Hematopoietic multipotent progenitor cell treated with erythropoietin and hydrocortisone succinate and interleukin-3 and kit ligand, for 17 days (in vitro differentiated cells): Measurements from ENCODE around the gene OR13C9.
"Not testable (repeated sequence)": the region's sequence is repeated elsewhere in the genome, so short reads cannot be mapped to it uniquely, and the experiment has no call there.

Experiments
- DNase-seq: peaks from one replicate; pipeline ENCODE4 v3.0.0-alpha.2; 2015; ENCODE audit warnings: low spot score

The OR13C9 gene, protein sequence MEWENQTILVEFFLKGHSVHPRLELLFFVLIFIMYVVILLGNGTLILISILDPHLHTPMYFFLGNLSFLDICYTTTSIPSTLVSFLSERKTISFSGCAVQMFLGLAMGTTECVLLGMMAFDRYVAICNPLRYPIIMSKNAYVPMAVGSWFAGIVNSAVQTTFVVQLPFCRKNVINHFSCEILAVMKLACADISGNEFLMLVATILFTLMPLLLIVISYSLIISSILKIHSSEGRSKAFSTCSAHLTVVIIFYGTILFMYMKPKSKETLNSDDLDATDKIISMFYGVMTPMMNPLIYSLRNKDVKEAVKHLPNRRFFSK

DNA sequence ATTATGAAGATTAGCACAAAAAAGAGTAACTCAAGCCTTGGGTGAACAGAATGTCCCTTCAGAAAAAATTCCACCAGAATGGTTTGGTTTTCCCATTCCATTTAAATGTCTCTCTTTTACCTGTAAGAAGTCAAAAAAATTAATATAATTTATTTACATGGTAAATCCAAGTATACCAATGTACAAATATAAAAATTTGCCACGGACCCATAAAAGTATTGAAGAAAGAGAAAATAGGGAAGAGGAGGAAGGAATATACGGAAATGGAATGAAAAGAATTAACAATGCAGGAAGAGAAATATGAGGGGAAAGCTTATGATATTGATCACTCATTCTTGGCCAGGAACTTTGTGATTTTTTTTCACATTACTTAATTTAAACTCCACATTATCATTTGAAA lies at the start of gene OR13C9:
Gene OR13C9 (minus strand): TSS at position 101 of the 400 bp plus-strand sequence. CDS start 0 bp downstream, at position 101.
- no peak for DNase-seq

DNA sequence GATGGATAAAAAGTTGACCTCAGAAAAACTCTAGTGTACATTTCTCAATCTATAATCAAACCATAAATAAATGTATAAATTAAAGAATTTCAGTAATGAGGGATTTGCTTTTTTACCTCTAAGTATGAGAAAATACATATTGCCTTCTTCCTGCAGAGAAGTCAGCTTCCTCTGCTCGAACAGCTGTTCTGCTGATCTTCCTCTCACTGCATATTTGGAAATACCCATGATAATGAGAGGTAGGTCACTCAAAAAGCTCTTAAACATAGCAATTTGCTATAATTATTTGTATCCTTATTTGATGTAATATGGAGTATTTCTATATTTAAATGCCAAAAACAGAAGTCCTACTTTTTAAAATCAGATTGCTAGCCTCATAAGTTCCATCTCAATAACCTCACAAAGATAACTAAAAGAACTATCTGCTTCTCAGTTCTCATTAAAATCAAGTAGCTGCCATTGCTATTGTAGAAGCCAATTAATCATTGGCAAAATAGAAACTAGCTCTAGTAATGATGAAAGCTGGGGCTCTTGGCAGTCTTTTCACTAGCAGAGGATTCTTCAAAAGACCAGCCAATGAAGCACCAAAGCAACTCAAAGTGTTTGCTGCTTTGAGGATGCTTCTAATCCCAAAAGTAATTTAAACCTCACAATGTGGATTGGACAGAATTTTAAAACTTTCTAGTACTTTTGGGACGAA lies 40.6 kb upstream of the OR13C9 start:
- no peak for DNase-seq

DNA sequence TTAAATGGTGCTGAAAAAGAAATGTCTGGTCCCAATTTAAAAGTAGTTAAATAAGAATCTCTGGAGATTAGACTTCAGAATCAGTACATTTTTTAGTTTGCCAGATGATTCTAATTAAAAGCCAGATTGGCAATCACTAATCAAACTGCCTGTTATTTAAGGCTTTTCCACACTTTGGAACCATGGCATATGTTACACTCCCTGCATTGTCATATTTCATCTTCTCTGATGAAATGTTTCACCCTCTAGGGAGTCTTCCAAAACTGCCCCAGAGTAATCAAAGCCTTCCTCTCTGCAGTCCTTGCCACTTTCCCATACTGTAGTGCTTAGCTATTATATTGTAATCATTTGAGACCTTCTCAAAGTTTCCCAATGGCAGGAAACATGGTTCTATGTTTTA lies 17.5 kb upstream of the OR13C9 start:
- DNase-seq: no peak

DNA sequence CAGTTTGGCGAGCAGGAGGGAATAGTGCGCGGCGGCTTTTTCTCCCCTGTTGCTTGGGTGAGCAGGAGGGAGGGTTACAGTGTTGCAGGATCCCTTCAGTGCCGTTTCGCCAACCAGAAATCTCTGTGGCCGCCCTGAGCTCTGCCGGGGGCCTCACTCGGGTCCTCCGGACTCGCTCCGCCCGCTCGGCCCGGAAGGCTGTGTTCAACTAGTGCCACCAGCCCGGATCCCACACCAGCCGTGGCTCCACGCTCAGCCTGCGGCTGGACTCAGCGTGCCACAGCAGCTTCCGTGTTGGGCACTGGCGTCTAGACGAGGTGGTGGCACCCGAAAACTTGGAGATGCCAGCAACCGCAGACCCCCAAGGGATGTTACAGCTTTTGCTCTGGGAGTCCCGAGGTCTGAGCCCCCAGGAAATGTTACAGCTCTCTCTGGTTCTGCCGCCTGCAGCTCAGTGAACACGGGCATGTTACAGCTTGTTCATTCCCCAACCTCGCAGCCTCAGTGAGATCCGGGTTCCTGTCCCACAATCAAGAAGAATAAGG lies 16.0 kb upstream of the OR13C9 start:
- DNase-seq: no peak

DNA sequence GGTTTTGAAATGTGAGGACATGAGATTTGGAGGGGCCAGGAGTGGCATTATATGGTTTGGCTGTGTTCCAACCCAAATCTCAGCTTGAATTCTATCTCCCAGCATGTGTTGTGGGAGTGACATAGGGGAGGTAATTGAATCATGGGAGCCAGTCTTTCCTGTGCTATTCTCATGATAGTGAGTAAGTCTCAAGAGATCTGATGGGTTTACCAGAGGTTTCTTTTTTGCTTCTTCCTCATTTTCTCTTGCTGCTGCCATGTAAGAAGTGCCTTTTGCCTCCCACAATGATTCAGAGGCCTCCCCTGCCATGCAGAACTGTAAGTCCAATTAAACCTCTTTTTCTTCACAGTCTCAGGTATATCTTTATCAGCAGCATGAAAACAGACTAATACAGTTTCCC lies 8.0 kb upstream of the OR13C9 start:
- DNase-seq: not testable (repeated sequence)

DNA sequence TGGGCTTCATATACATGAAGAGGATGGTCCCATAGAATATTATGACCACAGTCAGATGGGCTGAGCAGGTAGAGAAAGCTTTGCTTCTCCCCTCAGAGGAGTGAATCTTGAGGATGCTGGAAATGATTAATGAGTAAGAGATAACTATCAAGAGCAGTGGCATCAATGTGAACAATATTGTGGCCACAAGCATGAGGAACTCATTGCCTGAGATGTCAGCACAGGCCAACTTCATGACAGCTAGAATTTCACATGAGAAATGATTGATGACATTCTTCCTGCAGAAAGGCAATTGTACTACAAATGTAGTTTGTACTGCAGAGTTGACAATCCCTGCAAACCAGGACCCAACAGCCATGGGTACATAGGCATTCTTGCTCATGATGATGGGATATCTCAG lies 586 bp downstream of the OR13C9 start:
- DNase-seq: no peak

DNA sequence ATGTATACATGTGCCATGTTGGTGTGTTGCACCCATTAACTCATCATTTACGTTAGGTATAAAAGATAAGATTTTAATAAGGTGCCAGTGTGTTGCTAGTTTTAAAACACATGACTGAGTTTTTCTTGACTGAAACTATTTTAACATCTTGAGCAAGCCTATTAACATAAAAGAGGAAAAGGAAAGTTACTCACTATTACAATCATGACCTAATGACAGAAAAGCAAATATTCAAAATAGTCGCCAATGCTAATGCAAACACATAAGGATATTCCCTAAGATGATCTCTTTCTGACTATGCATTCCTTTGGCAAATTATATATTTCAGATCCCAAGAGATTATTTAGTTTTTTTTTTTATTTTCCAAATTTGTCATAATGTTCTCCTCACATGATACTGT lies 6.8 kb downstream of the OR13C9 start:
- no peak for DNase-seq

DNA sequence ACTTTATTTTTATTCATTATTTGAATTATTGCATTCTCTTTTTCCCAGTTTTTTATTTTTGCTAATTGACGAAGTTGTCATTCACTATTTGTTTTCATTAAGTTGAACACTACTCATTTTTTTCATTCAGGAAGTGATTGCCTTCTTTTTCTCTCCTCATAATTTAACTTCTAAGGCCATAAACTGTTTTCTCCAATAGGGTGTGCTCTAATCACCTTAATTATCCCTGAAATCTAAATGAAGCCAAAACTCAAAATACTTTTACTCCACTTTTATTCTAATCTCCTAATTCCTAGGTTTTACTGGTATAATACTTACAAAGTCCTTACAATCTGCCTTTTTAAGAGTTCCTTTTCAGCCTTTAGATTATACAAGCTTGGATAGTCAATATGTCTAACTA lies 9.7 kb downstream of the OR13C9 start:
- DNase-seq: no peak

DNA sequence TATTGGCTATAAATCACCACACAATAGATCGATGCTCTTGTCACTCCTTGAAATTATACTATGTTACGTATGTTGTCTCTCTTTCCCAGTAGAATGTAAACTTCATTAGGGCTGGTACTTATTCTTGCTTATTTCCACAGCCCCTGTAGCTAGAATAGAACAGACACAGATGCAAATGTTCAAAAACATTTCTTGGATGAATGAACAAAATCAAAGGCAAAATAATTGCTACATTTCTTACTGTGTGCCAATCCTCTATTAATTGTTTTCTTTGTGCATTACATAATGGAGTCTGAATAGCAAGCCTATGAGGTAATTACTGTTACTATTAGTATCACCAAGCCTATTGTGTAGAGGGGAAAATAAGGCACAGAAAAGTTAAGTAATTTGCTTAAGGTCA lies 11.9 kb downstream of the OR13C9 start:
- DNase-seq: no peak

DNA sequence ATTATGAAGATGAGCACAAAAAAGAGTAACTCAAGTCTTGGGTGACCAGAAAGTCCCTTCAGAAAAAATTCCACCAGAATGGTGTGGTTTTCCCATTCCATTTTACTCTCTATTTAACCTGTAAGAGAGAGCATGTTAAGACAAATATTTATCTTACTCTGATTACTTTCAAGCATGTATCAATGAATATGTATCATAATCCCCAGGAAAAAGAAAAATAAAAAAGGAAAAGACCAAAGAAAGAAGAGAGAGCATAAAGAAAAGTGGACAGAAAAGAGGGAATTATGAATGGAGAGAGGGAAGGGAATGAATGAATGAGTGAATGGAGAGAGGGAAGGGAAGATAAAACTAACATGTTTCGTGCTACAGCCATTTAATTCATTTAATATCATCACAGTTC lies 12.5 kb downstream of the OR13C9 start, which contains the start of gene OR13C2:
Gene OR13C2 (minus strand): TSS at position 101 of the 400 bp plus-strand sequence. CDS start 0 bp downstream, at position 101.
- DNase-seq: not testable (repeated sequence)

DNA sequence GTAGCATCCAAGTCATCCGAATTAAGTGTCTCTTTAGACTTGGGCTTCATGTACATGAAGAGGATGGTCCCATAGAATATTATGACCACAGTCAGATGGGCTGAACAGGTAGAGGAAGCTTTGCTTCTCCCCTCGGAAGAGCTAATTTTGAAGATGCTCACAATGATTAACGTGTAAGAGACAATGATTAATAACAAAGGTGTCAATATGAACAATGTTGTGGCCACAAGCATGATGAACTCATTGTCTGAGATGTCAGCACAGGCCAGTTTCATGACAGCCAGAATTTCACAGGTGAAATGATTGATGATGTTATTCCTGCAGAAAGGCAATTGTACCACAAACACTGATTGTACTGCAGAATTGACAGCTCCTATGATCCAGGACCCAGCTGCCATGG lies 13.2 kb downstream of the OR13C9 start:
- no peak for DNase-seq

DNA sequence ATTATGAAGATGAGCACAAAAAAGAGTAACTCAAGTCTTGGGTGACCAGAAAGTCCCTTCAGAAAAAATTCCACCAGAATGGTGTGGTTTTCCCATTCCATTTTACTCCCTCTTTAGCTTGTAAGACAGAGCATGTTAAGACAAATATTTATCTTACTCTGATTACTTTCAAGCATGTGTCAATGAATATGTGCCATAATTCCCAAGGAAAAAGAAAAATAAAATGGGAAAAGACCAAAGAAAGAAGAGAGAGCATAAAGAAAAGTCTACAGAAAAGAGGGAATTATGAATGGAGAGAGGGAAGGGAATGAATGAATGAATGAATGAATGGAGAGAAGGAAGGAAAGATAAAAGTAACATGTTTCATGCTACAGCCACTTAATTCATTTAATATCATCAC lies 18.7 kb downstream of the OR13C9 start, which contains the start of gene OR13C5:
Gene OR13C5 (minus strand): TSS at position 101 of the 400 bp plus-strand sequence. CDS start 0 bp downstream, at position 101.
- DNase-seq: not testable (repeated sequence)

DNA sequence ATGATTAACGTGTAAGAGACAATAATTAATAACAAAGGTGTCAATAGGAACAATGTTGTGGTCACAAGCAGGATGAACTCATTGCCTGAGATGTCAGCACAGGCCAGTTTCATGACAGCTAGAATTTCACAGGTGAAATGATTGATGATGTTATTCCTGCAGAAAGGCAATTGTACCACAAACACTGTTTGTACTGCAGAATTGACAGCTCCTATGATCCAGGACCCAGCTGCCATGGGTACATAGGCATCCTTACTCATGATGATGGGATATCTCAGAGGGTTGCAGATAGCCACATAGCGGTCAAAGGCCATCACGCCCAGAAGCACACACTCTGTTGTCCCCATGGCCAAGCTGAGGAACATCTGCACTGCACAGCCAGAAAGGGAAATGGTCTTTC lies 19.3 kb downstream of the OR13C9 start:
- DNase-seq: not testable (repeated sequence)

DNA sequence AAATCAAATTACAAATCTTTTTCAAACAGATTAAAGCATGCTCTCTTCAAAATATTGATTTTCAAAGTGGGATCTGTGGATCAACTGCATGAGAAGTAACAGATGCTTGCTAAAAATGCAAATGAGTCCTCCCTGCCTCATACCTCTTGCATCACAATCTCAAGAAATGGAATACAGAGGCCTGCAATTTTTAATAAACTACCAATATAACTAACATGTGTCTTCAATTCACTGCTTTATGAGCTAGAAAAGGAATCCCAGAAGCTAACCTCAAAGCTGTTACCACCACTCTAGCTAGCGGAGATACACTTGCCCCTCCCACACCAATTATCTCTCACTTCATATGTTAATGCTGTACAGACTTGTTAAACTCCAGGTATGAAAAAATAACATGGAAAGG lies 28.4 kb downstream of the OR13C9 start:
- no peak for DNase-seq

DNA sequence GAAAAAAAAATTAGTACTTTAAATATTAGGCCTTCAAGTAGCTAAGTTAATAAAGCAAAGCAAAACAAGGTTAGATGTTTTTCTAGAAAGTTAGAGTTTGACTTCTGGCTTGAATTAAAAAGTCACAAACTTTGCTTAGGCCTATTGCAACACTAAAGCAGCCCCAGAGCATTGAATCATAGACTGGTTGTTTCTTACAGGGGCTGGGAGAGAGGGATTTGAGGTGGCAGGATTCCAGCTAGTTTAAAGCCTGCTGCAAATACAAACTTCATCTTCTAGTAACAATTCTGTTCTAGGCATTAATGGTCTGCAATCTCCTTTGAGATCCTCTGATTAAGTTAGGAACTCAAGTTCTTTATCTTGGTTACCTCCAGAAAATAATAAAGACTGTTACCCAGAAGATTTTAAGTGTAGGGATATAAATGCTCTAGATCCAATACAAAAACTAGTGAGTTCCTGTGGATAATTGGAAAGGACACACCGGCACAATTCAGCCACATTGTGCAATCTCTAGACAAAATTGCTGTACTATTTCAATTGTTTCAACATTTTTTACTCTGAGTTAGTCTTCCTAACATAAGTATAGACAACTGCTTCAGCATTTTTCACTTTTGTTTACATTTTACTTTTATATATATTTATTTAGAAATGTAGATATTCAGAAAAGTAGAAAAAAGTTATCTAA lies 31.4 kb downstream of the OR13C9 start:
- no peak for DNase-seq

DNA sequence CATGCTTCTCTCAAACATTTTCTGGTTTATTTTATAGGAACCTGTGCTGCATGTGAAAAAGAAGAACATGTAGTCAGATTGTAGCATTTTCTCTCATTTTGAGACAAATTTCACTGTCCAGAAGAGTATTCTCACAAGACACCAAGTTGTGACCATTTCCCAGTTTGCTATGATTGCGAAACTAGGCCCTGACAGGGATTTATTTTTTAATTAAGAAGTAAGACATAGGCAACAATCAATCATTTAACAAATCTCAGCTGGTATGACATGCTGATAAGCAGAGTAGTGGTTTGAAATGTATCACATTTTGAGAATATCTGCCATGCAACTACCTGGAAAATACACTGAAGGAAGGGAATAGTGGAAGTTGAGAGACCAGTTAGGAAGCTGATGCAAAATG lies 37.4 kb downstream of the OR13C9 start:
- no peak for DNase-seq

DNA sequence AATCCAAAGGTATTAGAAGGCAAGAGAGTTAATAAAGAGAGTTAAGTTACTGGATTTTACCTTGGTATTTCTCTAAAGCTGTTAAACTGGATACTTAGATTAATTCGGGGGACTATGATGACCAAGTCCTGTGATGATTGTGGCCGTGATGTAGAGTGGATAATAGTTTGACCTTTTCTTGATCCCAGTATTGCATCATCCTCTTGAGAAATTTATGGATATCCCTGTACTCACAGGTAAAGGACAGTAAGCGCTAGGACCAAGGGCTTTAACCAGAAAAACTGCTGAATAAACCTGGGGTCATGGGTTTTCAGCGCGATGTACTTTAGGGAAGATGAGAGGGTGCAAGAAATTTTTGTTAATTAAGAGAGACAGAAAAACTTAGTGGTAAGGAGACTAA lies 40.7 kb downstream of the OR13C9 start:
- no peak for DNase-seq

DNA sequence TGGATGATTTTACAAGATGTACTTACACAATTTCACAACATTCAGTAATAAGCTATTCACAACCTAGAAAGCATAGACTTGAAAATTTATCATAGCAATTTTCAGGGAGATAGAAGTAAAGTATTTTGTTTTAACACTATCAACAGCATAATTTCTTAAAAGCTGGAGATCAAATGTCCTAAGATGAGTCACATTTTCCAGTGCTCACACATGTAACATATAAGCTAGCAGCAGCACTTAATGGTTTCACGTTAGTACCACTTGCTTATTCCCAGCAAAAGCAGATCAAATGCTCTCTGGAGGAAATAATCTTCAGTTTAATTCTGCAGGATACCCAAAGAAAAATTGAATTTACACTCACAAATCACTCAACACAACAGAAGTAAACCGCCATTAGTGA lies 42.5 kb downstream of the OR13C9 start:
- no peak for DNase-seq

DNA sequence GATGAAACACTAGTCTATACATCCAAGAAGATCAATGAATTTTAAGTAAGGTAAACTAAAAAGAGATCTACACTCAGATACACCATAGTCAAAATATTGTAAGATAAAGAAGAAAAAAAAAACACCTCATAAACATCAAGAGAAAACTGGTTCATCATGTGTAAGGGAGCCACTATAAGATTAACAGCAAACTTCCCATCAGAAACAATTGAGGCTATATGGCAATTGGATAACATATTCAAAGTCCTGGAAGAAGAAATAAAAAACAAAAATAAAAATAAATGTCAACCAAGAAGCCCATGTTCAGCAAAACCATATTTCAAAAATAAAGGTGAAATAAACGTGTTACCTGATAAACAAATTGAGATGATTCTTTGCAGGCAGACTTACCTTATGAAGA lies 45.4 kb downstream of the OR13C9 start:
- DNase-seq: no peak

DNA sequence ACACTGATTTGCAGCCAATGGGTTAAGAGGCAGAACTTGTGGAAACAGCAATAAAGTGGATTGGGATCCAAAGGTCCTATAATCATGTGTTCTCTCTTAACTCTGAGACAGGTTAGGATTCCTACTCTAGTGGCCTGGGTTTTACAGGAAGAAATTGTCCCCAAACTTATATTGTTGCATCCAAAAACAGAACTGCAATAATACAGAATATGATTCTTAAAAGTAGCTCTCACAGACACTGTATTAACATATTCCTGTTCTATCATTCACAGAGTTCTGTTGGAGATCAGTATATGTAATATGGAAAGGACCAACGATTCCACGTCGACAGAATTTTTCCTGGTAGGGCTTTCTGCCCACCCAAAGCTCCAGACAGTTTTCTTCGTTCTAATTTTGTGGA lies 49.1 kb downstream of the OR13C9 start, which contains the start of gene OR13C8:
Gene OR13C8 (plus strand): TSS at position 301 of the 400 bp plus-strand sequence. CDS start 0 bp downstream, at position 301.
- no peak for DNase-seq
